Lung (tissue), 16 donors: ENCODE measurements around the gene MELTF. TPM values are rescaled to one million over a fixed set of nuclear protein-coding genes. Genes with fewer than 3 reads are reported as not detected.

Experiments used
- ATAC-seq: fragments of 200-7000 bp; cut with Tn5 transposase; one replicate; pipeline ENCODE4 v1.9.1; 2020; ENCODE audit warnings: moderate number of reproducible peaks; ENCODE audit not compliant: insufficient read depth, low FRiP score
- DNase-seq, 3 donors: peaks; one replicate each; pipeline ENCODE4 v3.0.0-alpha.2; 2013 to 2017
- H3K27ac ChIP-seq, 2 donors: one replicate each; pipeline ENCODE4 v1.5.1; 2013; ENCODE audit warnings: mild to moderate bottlenecking in 2 of 2, moderate library complexity in 2 of 2, control low read depth in 1 of 2, inconsistent platforms in 1 of 2, low read depth in 1 of 2, low read length in 1 of 2
- H3K27me3 ChIP-seq, 3 donors: one replicate each; pipeline ENCODE4 v1.5.1; 2013; ENCODE audit warnings: low read length in 2 of 3; ENCODE audit not compliant: control insufficient read depth in 3 of 3, insufficient read depth in 3 of 3
- H3K36me3 ChIP-seq, 4 donors: one replicate each; pipeline ENCODE4 v1.5.1; 2013; ENCODE audit warnings: low read length in 4 of 4, mild to moderate bottlenecking in 1 of 4, moderate library complexity in 1 of 4; ENCODE audit not compliant: control insufficient read depth in 4 of 4, insufficient read depth in 4 of 4
- H3K4me1 ChIP-seq, 5 donors: one replicate each; pipeline ENCODE4 v1.5.1; 2013; ENCODE audit warnings: low read length in 5 of 5, mild to moderate bottlenecking in 2 of 5, moderate library complexity in 1 of 5; ENCODE audit not compliant: control insufficient read depth in 5 of 5, insufficient read depth in 5 of 5
- H3K4me3 ChIP-seq: one replicate; pipeline ENCODE4 v1.5.1; 2013; ENCODE audit warnings: mild to moderate bottlenecking, control low read depth, moderate library complexity
- H3K9ac ChIP-seq, 2 donors: one replicate each; pipeline ENCODE4 v1.5.1; 2013; ENCODE audit warnings: low read length in 2 of 2, control low read depth in 1 of 2; ENCODE audit not compliant: insufficient read depth in 1 of 2
- H3K9me3 ChIP-seq, 4 donors: one replicate each; pipeline ENCODE4 v1.5.1; 2013; ENCODE audit warnings: low read length in 3 of 4, mild to moderate bottlenecking in 1 of 4, moderate library complexity in 1 of 4; ENCODE audit not compliant: control insufficient read depth in 4 of 4, insufficient read depth in 3 of 4
- CTCF ChIP-seq: IDR thresholded peaks from 2 replicates; pipeline ENCODE4 v1.5.1; 2012; ENCODE audit warnings: mild to moderate bottlenecking; ENCODE audit errors: control extremely low read depth, extremely low read depth
- WGBS, 2 donors: extraction: QIAGEN DNeasy Blood & Tissue Kit; methylation state at CpG; one replicate each; pipeline ENCODE4 v1.1.7; 2013; 5-methylcytosine and 5-hydroxymethylcytosine counted together
- long read RNA-seq, 5 donors: transcript quantifications; one replicate each; lab custom pipeline, GENCODE V29; 2026
- polyA plus RNA-seq, 2 donors: library from polyadenylated mRNA; stranded (reverse); fragments of 200-250 nt; gene quantifications; one replicate each; pipeline ENCODE4 v1.2.1, GENCODE V29; 2013
- total RNA-seq, 2 donors: library from RNA; depleted of rRNA in 1 of 2; stranded (reverse); fragments of >200 nt in 1 of 2; gene quantifications; one replicate each; pipeline ENCODE4 v1.2.1, GENCODE V29; 2014 to 2021
- donor health status: control.
- donor health status: control.
- donor health status: Bipolar disorder and iron deficiency.
- donor health status: healthy.
- donor health status: DM: yes; HTN: yes; CAD: no.

MELTF gene
- total RNA-seq, result 10 to 100 TPM in 1 of 2 donors, 1 to 10 TPM in 1; 2.6 to 10.6 TPM
- 1 to 10 TPM; 3.0 to 4.9 TPM for polyA plus RNA-seq
- long read RNA-seq, donor 1, partial matches to known transcripts, result 0 of 3 reads
- long read RNA-seq, donor 1, other reads (novel, unspliced or antisense), result 0 of 3 reads
- long read RNA-seq, donor 2, partial matches to known transcripts, result 5 of 5 reads
- long read RNA-seq, donor 2, other reads (novel, unspliced or antisense), result 0 of 5 reads
- long read RNA-seq, donor 3, partial matches to known transcripts, result 5 of 10 reads
- long read RNA-seq, donor 3, other reads (novel, unspliced or antisense), result 5 of 10 reads
- long read RNA-seq, donor 4, partial matches to known transcripts, result 14 of 25 reads
- long read RNA-seq, donor 4, other reads (novel, unspliced or antisense), result 11 of 25 reads
- long read RNA-seq, donor 5, result 0 reads

- ATAC-seq (peak; percentile 86), DNase-seq (peak; percentile 52 to 69 (median 57))
- H3K36me3 ChIP-seq, result no peaks in the 10 kb centered on the region
- 0 to 2% methylated on average over 50 to 60 of the region's 60 CpGs for WGBS, 2 donors
- H3K4me3 ChIP-seq, result no peak within 1 kb of the TSS
- peak; percentile 26 for TF ChIP-seq CTCF
- peak within 1 kb of the TSS in 1 of 2 donors; percentile 82 for H3K27ac ChIP-seq
- H3K27me3 ChIP-seq, result peaks cover 0 to 11% (median 1%) of the 10 kb centered on the region in 3 donors
- H3K4me1 ChIP-seq, result peaks cover 0 to 8% (median 0%) of the 10 kb centered on the region in 5 donors
- no peak within 1 kb of the TSS for H3K9ac ChIP-seq
- no peaks in the 10 kb centered on the region for H3K9me3 ChIP-seq
These were observed at the start of gene MELTF for GRCh38 chr3:197029511-197030167. Gene MELTF (minus strand): TSS chr3:197029817. CDS start chr3:197029702, 115 bp downstream.

GRCh38 chr3:197076415-197076814 is 46.8 kb upstream of the MELTF start:
- ATAC-seq (no peak), DNase-seq (no peak)
- Histone ChIP-seq H3K27ac (no peak overlapping the region), H3K9me3 (no peaks in the 10 kb centered on the region), H3K9ac (no peak overlapping the region), H3K36me3 (peaks cover 0 to 8% (median 4%) of the 10 kb centered on the region in 4 donors), H3K27me3 (no peaks in the 10 kb centered on the region), H3K4me1 (no peaks in the 10 kb centered on the region), H3K4me3 (no peak overlapping the region)
- 87 to 90% methylated on average over 4 of the region's 4 CpGs for WGBS, 2 donors
- TF ChIP-seq CTCF, result no peak

- H3K9ac ChIP-seq, result no peak overlapping the region
- H3K9me3 ChIP-seq, result no peaks in the 10 kb centered on the region
- H3K36me3 ChIP-seq, result peaks cover 2 to 18% (median 8%) of the 10 kb centered on the region in 4 donors
- no peak overlapping the region for H3K4me3 ChIP-seq
- no peak overlapping the region for H3K27ac ChIP-seq
- H3K27me3 ChIP-seq, result no peaks in the 10 kb centered on the region
- ATAC-seq (no peak), DNase-seq (no peak)
- no peak for TF ChIP-seq CTCF
- 74 to 79% methylated on average over 1 of the region's 1 CpG for WGBS, 2 donors
- H3K4me1 ChIP-seq, result no peaks in the 10 kb centered on the region
These were observed 38.5 kb upstream of the MELTF start for GRCh38 chr3:197068077-197068476.
